ENCODE results near the gene GPC6.

GPC6 gene

DNA sequence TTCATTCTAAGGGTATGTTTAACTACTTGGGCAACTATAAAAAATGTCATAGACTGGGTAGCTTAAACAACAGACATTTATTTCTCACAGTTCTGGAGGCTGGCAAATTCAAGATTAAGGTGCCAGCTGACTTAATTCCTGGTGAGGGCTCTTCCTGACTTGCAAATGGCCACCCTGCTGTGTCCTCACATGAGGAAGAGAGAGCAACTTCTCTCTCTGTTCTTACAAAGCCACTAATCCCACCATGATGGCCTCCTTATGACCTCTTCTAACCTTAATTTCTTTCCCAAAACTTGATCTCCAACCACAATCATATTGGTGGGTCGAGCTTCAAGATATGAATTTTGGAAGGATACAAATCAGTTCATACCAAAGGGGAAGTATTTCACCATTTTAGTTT, 853.9 kb downstream of the GPC6 start:
- no peak for DNase-seq

DNA sequence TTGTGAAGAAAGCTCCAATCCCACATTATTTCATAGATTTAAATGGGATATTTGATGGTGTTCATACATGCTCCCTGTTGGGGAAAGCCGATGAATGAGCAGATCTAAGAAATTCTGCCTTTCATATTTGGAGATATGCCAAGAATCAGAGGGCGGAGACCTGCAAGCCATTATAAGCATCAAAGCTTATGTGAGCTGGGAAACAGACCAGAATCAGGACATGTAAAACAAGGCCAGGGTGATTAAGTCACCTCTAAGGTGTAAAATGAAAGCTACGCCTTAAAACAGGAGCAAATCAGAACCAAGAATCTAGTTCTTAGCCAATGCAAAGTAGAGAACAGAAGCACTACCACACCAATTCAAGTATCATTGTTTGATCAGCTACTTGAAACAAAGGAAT, 860.5 kb downstream of the GPC6 start:
- no peak for DNase-seq

DNA sequence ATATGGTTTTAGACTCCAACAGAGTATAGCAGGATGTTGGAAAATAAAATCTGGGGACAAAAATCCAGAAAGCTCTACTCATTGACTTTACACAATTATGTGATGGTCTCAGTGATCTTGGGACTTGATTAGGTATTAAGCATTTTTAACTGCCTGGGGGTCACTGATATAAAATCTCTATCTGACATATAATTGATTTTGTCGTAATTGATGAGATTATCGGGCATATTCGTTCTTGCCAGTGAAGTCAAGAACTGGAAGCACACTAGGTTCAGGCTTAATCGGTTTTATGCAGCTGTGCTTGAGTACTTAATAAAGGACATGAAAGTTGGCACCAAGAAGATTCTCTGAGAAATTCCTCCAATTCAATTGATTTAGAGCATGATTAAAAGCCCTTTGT, 862.1 kb downstream of the GPC6 start:
- DNase-seq, result no peak

DNA sequence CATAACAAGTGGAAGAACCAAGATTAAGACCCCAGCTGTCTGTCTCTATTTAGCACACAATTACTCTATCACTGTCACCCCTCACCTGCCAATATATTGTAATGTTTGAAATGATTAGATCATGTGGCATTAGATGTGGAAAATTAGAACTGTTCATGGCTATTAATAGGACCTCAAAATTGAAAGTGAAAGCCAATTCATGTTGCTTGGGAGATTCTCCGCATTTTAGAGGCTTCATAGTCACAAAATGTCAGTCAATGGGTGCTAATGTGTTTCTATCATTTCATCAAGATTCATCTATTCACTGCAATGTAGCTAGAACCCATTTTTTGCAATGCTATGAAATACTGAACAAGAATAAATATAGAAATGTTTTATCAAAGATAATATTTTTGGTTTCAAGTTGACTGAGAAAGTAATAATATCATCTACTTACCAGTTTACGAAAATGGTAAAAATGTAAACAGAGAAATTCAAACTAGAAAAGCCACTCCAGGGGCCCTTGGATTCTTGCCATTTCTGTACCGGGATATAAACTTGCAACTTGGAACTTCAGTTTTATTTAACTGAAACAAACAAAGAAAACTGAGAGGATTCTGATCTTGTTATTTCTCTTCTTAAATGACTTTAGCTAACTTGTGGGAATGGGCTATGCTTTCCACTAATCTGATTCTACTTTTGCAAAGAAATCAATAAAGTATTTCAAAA, 864.3 kb downstream of the GPC6 start:
- no peak for DNase-seq

DNA sequence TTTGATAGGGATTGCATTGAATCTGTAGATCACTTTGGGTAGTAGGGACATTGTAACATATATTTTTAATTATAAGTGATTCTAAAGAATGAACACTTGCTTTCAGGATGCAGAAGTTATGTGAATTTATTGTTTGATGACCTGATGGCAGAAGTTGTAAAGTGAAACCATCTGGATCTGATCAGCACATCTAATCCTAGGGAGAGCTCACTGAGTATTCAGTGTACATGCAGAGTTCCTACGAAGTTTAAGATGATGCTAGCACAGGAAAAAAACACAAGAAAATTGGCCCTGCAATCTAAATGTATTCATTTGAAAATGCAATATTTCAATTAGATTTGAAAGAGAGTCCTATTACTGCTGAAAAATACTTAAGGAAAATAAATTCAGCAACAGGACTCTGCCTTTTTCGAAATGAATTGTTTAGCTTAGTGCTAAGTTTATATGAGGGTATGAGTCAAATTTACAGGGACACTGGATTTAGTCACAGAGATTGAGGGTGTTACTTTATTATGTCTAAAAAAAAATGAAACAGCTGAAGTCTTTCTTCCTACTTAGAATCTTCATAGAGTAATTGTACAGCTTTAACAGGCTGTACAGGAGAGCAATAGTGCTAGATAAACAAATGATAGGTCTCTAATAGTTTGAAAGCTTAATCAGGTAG, 867.2 kb downstream of the GPC6 start:
- DNase-seq, result no peak

DNA sequence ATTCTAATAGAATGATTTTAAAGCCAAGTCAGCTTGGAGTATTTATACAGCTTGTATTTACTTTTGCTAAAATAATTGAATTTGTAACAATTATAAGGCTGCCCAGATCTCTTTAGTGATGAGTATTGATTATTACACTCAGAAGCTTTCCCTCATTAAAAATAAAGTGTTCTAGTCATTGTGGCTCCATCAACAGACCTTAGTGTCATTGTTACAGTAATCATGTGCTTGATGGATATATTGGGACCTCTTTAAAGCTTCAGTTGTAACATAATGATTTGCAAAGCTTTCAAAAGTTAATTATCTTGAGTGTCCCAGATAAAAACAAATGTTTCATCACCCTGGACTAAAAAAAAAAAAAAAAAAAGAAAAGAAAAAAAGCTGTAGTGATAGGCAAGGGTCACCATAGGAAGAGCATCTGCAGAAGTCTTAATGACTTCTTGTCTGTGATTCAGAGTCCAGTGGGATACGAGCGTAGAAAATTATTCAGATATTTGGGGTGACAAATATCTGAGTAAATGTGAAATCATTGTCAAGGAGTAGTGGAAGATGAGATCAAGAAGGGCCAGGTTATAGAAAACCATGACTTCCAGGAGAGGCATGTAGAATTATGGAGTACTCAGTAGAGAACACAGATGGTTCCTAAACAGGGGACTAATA, 883.2 kb downstream of the GPC6 start:
- DNase-seq, result no peak

DNA sequence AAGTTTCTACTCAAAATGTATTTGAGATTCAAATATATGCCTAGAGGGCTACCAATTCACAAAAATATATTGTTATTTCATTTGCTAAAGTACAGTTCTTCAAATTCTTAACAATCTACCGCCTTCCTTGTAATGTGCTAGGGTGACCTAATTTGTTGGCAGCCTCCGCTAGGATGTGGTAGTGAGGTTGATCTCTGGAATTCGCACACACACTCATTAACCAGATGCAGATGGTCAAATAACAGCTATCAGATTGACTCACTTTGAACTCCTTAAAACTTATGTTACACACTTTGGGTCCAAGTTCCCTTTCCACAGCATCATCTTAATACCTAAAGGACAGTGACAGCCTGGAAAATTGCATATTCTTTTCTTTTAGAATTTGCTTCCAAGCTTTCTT, 885.6 kb downstream of the GPC6 start:
- no peak for DNase-seq

DNA sequence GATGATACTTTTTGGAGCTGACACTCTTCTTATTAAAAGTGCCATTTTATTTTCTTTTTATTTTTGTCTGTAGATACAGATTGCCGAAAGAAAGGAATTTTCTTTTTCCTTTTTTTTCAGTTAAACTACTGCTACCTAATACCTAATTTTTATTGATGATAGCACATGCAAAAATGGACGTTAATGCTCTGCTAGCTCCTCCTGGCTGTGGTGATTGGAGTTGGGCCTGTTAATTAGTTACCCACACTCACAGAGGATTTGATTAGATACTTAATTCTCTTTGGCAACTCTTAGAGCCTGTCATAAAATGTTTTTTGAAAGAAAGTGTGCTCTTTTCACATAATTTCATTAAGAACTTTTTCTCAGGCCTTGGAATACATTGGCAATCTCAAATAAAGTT, 886.1 kb downstream of the GPC6 start:
- DNase-seq, result no peak

DNA sequence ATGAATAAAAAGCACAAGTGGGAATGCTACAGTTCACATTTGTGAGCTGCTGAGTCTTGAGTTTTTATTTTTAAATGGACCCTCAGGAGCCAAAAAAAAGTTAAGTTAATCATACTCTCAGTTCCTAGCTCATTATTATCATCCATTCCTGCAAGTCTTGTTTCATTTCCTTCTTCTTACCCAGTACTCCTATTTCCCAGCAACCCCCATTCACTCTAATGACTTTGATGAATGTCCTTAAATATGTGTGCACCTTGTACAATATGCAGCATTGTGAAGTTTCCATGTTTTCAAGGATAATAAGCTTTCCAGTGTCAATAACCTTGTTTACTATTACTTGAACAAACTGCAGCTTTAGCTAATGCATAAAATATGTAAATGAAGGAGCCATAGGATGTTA, 886.6 kb downstream of the GPC6 start:
- no peak for DNase-seq

DNA sequence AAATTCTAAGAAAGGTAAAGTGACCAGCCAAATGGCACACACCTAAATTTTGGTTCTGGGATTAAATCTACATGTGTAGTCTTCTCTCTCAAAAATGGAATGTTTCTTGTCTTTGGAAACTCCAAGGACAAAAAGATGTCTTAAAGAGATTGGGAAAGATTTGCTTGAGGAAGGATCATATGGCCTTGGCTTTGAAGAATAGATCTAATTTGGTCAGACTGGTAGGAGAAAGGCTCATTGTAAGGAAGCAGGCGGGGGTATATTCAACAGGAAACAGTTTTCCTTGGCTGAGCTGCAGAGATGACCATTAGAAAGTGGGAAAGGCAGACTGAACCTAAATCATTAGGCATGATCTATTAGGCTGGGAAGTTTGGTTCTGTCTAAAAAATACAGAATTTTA, 887.6 kb downstream of the GPC6 start:
- DNase-seq, result no peak

DNA sequence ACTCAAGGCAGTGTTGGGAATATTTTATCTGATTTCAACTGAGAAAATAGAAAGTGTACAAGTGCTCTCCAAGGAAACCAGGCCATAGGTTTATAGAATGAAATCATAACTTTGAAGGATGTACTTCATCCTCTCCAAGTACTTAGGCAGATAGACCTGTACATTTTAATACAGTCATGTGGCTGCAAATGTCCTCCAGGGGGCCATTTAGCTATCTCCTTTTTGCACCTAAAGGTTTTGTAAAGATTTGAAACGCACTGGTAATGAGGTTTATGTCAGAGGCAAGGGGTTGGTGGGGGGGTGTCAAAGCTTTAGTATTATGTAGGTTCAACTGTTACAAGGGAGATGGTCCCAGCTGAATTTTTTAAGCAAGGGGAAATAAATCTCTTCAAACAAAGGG, 888.4 kb downstream of the GPC6 start:
- DNase-seq, result no peak

DNA sequence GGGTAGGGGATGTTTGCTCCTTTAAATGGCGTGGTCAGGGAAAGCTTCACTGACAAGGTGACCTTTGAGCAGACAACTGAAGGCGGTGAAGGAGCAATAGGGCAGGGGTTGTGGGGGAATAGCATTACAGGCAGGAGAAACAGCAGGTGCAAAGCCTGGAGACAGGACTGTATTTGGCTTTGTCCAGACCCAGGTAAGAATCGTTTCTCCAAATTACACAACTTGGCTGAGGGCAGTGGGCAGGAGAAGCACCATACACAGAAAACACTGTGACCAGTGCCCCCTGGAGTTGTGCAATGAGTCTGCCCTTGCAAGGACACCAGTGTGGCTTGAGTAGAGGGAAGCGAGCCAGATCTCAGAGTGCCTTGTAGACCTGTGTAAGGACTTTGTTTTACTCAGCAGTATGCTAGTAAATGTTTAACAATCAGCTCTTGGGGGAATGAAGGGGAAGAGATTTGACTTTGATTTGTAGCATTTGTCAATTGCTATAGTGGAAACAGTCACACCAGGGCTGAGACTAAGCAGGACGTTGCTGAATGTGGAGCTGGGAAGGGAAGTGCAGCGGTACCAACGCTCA, 892.8 kb downstream of the GPC6 start:
- DNase-seq, result no peak

DNA sequence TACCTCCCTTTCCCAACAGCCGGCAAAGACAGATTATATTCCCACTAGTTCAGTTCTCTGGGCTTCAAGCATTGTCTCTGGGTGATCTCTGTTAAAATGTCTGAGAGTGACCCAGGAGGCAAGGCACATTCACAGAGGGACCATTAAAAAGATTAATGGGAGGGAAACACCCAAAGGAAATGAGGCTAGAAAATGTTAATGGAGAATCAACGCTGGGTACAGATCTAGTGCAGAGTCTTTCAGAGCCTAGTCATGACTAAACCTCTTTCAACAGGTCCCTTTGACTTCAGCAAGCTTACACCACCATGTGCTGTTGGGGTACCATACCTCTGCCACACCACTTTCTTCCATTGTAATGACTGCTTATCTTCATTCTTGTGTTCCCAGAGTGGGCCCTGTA, 894.3 kb downstream of the GPC6 start:
- DNase-seq, result no peak

DNA sequence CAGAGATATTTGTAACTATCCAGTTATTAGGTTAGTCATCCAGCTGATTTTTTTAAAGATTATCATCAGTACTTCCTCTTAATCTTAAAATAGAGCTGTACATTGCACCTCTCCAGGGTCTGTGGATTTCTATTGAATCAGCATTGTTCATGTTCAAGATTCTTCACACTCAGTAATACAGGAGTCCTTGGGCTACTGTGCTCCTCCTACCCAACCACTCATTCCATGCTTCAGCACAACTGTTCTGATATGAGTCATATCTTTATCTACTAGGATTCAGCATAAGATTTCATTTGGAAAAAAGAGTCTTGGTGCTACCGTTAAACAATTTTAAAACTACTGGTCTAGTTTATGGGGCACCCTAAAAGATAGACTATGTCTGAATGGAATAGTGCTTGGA, 895.1 kb downstream of the GPC6 start:
- DNase-seq, result no peak

DNA sequence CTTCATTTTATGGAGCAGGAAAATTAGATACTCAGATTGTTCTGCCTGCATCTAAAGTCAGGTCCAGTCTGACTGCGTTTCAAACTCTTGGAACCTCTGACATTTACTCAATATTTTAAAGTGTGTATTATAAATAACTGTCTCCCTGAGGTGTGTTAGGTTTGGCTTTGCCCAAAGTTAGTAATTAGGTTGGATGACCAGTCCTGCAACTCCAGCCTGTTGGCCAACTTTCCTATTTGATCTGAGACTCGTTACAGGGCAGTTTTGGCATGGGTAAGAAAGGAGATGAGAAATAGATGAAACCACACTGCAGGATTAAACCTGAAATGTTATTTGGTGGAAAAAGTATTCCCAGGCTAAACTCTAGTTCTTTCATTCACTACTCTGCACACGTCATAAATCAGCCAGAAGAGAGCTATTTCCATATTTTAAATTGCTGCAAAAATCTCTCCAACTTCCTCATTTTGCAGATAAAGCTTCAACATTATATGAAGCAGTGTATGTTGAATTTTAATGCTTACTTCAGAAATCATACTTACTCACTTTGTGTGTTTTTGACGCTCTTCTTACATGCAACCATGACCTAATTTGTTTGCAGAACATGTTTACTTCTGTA, 895.8 kb downstream of the GPC6 start:
- DNase-seq, result no peak

DNA sequence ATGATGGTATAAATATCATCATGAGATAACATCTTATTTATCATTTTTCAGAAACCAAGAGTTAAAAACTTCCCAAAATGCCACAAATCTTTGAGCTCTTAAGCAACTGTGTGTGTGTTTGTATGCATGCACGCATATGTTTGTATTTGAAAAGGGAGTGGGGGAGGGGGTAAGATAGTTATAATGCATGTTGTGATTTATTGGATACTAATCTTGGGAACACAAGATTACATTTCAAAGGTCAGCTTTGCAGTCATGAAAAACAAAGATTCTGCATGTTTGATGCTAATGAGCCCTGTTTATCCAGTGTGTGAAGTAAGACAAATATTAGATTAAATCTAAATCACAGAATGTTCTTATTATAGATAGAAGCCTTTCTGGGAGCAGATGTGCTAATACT, 897.0 kb downstream of the GPC6 start:
- DNase-seq, result no peak

DNA sequence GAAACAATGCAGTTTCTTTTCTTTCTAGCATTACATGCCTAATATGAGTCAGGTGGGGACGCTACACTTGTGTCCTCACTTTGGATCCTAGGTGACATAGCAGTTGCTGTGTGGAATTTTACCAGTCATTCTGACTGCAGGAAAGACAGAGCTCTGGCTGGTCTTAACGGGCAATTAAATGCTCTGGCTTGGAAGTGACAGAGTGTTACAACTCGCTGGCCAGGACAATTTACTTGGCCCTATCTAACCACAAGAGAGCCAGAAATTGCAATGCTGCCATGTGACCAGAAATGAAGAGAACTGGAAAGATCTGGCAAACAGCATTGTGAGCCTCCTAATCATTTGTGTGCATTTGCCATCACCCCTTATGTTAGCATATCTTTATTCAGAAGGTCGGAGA, 901.8 kb downstream of the GPC6 start:
- no peak for DNase-seq

DNA sequence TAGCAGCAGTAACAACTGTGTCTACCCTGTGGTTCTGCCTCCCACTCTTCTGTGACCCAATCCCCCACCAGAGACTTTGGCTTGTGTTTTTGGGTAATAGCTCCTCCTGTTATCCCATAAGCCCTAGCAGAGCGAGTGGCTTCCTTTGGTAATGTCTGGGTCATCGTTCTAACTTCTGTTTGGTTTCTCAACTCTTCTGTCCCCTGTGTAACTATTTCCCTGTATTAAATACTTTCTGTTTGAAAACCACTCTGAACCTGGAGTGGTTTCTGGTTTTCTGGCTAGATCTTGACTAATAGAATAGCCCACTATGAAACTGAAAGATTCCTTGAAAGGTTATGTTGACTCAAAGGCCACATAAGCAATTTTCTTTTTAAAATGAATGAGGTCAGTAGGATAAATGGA, 902.9 kb downstream of the GPC6 start:
- no peak for DNase-seq

DNA sequence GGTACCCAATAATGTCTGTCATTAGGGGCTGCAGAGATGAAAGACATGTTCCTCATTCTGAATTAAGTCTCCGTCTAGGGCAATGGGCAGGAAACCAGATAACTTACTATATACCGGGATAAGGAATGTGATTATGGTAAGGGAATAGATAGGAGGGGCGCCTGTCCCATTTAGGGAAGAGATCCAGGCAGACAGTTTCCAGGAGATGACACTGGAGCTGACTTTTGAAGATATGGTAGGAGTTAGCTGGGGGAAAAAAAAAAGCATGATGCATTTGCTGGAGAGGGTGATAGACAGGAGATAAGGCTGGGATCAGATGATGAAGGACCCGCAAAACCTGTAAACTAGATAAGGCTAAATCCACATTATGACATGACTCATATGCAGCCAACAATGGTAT, 912.2 kb downstream of the GPC6 start:
- no peak for DNase-seq

DNA sequence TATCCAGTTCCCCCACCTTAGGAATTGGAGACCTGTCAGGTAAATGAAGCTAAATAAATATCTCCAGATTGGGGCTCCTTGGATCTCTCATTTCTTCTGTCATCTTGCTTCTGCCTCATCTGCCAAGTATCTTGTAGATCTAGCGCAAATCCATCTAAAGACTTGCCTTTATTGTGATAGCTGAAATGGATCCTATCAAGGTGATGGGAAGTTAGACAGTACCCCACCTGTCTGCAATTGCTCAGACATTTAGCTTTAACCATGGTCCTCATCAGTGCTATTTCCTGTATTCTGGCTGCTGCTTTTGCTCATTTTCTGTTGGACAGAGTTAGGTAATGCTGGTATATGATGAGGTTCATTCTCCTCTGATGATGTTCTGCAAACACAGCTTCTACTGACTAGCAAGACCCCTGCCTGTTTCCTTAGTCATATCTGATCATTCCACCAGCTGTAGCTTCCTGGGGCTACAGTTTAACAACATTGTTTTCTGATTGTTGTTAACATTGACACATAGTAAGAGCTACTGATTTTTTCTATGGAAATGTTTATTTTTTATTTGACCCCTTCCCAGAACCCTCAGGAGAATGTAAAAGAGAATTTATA, 912.9 kb downstream of the GPC6 start:
- no peak for DNase-seq

DNA sequence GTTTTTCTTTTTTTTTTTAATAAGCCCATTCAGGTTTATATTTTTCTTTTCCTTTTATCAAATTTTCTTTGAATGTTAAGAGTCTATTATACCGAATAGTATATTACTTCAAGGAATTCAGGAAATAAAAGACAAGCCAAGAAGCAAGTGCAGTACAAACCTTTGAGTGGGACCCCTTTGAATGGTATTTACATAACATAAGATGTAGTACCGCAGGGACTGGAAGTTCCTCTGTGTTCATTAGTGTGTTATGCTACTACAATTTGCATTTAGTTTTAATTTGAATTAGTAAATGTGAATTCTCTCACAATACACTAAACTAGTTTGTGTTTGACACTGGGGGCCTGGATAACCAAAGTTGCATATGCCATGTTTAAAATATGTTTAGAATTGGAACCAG, 913.4 kb downstream of the GPC6 start:
- no peak for DNase-seq

DNA sequence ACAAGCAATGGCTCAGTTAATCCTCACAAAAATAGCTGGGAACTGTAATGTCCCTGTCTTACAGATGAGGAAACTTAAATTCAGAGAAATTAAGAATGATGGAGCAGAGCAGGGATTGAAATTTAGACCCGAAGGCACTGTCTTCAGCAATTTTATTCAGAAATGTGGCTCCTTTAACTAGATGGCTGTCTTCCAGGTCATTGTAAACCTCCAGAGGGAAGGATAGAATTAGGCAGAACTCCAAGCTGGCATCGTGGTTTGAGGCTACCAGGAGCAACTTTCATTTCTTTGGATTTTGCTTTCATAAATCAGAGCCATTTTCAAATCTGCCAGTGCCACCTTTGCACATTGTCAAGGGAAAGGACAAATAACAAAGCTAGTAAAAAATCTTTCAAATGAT, 913.9 kb downstream of the GPC6 start:
- no peak for DNase-seq

DNA sequence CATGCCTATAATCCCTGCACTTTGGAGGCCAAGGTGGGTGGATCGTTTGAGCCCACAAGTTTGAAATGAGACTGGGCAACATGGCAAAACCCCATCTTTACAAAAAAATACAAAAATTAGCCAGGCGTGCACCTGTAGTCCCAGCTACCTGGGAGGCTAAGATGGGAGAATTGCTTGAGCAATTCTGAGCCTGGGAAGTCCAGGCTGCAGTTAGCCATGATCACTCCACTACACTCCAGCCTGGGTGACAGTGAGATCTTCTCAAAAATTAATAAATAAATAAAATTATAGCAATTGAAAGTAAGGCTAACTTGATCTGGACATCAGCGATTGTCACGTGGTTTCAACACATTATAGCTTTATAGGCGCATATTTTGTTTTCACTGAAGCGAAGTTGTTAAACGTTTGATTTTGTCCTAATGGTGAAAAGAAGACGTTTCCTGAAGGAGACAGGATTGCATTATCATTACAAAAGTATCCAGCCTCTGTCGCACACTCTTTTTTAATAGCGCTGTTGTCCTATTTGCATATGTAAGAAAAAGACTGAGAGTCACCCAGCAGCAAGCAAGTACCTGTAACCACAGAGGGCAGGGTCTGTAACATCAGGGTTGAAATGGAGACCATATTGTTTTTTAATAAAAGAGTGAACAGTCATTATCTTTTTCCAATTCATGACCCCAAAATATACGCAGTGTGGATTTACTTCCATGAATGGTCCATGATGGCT, 917.2 kb downstream of the GPC6 start:
- no peak for DNase-seq
